ENCODE results near the gene TSPAN18. TPM values are rescaled to one million over a fixed set of nuclear protein-coding genes. Genes with fewer than 3 reads are reported as not detected.

TSPAN18 gene
- total and polyA plus RNA-seq, 2 experiments from 2014 or later: 9.5 to 21.5 TPM

- 74% methylated on average over 12 of the region's 12 CpGs for WGBS (ENCODE audit: low lambda C conversion rate, missing lambda C conversion rate)
- no peak overlapping the region for H3K4me2 ChIP-seq
- H3K9me3 ChIP-seq (ENCODE audit: low read depth): no peaks in the 10 kb centered on the region
- H3K36me3 ChIP-seq (replicated peaks; ENCODE audit: insufficient read depth, low read depth): no peaks in the 10 kb centered on the region
- no peaks in the 10 kb centered on the region for H3K27me3 ChIP-seq
- H3K4me1 ChIP-seq (ENCODE audit: insufficient read depth): no peaks in the 10 kb centered on the region
- H2AFZ ChIP-seq: no peak overlapping the region
- no peak for DNase-seq (ENCODE audit: low spot score)
- TF ChIP-seq, protein P1, sequence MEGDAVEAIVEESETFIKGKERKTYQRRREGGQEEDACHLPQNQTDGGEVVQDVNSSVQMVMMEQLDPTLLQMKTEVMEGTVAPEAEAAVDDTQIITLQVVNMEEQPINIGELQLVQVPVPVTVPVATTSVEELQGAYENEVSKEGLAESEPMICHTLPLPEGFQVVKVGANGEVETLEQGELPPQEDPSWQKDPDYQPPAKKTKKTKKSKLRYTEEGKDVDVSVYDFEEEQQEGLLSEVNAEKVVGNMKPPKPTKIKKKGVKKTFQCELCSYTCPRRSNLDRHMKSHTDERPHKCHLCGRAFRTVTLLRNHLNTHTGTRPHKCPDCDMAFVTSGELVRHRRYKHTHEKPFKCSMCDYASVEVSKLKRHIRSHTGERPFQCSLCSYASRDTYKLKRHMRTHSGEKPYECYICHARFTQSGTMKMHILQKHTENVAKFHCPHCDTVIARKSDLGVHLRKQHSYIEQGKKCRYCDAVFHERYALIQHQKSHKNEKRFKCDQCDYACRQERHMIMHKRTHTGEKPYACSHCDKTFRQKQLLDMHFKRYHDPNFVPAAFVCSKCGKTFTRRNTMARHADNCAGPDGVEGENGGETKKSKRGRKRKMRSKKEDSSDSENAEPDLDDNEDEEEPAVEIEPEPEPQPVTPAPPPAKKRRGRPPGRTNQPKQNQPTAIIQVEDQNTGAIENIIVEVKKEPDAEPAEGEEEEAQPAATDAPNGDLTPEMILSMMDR (IDR thresholded peaks at IDR 0.05; ENCODE audit: poor library complexity): no peak
- no peak for TF ChIP-seq EZH2 (IDR thresholded peaks at IDR 0.05; ENCODE audit: borderline replicate concordance)
- no peak for TF ChIP-seq EZH2phosphoT487 (IDR thresholded peaks at IDR 0.05; ENCODE audit: low read depth, severe bottlenecking, unreplicated experiment)
- H4K20me1 ChIP-seq (ENCODE audit: insufficient read depth, poor library complexity, severe bottlenecking): no peaks in the 10 kb centered on the region
- no peaks in the 10 kb centered on the region for H3K79me2 ChIP-seq
- H3K4me3 ChIP-seq: no peak overlapping the region
- H3K27ac ChIP-seq: no peak overlapping the region
- no peaks in the 10 kb centered on the region for H3K9me2 ChIP-seq (replicated peaks; ENCODE audit: insufficient read depth)
These were observed 177.7 kb downstream of the TSPAN18 start for GRCh38 chr11:44904261-44905020.

GRCh38 chr11:44905131-44905866, 178.5 kb downstream of the TSPAN18 start:
- Histone ChIP-seq H3K9me3 (ENCODE audit: low read depth) (no peaks in the 10 kb centered on the region), H4K20me1 (ENCODE audit: insufficient read depth, poor library complexity, severe bottlenecking) (no peaks in the 10 kb centered on the region), H3K27me3 (no peaks in the 10 kb centered on the region), H3K27ac (no peak overlapping the region), H3K4me3 (no peak overlapping the region), H3K9me2 (replicated peaks; ENCODE audit: insufficient read depth) (no peaks in the 10 kb centered on the region), H3K4me2 (no peak overlapping the region), H2AFZ (no peak overlapping the region), H3K79me2 (no peaks in the 10 kb centered on the region), H3K4me1 (ENCODE audit: insufficient read depth) (no peaks in the 10 kb centered on the region), H3K36me3 (replicated peaks; ENCODE audit: insufficient read depth, low read depth) (no peaks in the 10 kb centered on the region)
- WGBS (ENCODE audit: low lambda C conversion rate, missing lambda C conversion rate): 70% methylated on average over 9 of the region's 9 CpGs
- DNase-seq (ENCODE audit: low spot score): no peak
- TF ChIP-seq, protein P1 (IDR thresholded peaks at IDR 0.05; ENCODE audit: poor library complexity): no peak
- TF ChIP-seq EZH2phosphoT487 (IDR thresholded peaks at IDR 0.05; ENCODE audit: low read depth, severe bottlenecking, unreplicated experiment): no peak
- no peak for TF ChIP-seq EZH2 (IDR thresholded peaks at IDR 0.05; ENCODE audit: borderline replicate concordance)

- Histone ChIP-seq H4K20me1 (ENCODE audit: insufficient read depth, poor library complexity, severe bottlenecking) (no peaks in the 10 kb centered on the region), H3K4me2 (no peak overlapping the region), H3K4me1 (ENCODE audit: insufficient read depth) (no peaks in the 10 kb centered on the region), H3K9me2 (replicated peaks; ENCODE audit: insufficient read depth) (no peaks in the 10 kb centered on the region), H3K36me3 (replicated peaks; ENCODE audit: insufficient read depth, low read depth) (no peaks in the 10 kb centered on the region), H3K4me3 (no peak overlapping the region), H3K79me2 (no peaks in the 10 kb centered on the region), H3K27ac (no peak overlapping the region), H3K9me3 (ENCODE audit: low read depth) (no peaks in the 10 kb centered on the region), H3K27me3 (no peaks in the 10 kb centered on the region), H2AFZ (no peak overlapping the region)
- DNase-seq (ENCODE audit: low spot score): no peak
- TF ChIP-seq, protein P1 (IDR thresholded peaks at IDR 0.05; ENCODE audit: poor library complexity): no peak
- TF ChIP-seq EZH2phosphoT487 (IDR thresholded peaks at IDR 0.05; ENCODE audit: low read depth, severe bottlenecking, unreplicated experiment) (no peak), EZH2 (IDR thresholded peaks at IDR 0.05; ENCODE audit: borderline replicate concordance) (no peak)
- WGBS (ENCODE audit: low lambda C conversion rate, missing lambda C conversion rate): 61% methylated on average over 5 of the region's 5 CpGs
These were observed 179.9 kb downstream of the TSPAN18 start for GRCh38 chr11:44906649-44907048.
